Astrocyte (in vitro differentiated cells and primary cell): Measurements from ENCODE around the gene TMEM184A.

ENCODE experiments used
- CTCF ChIP-seq: IDR thresholded peaks from 2 replicates; pipeline ENCODE4 v1.5.1; 2011; ENCODE audit warnings: low read depth, mild to moderate bottlenecking, inconsistent platforms, low read length, moderate library complexity; ENCODE audit not compliant: insufficient read depth
- EZH2 ChIP-seq: IDR thresholded peaks from 2 replicates; pipeline ENCODE4 v1.6.1; 2012; ENCODE audit warnings: mild to moderate bottlenecking, low read length, inconsistent platforms; ENCODE audit not compliant: insufficient read depth

DNA sequence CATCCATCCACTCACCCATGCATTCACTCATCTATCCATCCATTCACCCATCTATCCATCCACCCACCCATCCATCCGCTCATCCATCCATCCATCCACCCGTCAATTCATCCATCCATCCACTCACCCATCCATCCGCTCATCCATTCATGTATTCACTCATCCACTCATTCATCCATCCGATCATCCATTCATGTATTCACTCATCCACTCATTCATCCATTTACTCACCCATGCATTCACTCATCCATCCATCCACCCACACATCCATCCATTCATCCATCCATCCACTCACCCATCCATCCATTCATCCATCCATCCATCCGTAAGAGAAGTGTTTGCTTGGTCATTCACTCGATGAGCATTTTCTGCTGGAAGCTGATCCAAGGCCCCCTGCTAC lies 22.5 kb upstream of the TMEM184A start:
- no peak for TF ChIP-seq CTCF
- no peak for TF ChIP-seq EZH2
